Right forelimb (tissue), 1 donor: Measurements from ENCODE around the gene GALT.

Source experiments
- DNase-seq: peaks from one replicate; pipeline ENCODE4 v3.0.0-alpha.2; 2018

The GALT gene

DNA sequence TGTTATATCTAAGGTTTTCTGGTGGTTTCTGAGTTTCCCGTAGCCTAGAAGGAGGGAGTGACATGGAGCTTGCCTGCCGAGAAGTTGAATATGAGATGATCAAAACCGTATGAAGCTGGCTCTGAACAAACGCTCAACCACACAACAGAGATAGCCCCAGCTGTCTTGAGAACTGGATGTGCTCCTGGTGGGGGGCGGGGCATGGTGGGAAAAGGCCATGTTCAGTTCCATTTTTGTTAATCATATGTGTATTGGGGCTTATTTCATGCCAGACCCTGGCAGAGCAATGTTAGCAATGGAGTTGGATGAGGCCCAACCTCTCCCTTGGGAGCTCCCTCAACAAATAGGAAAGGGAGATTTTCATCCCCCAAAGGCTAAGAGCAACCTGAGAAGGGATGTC, 39.8 kb downstream of the GALT start:
- no peak for DNase-seq

- DNase-seq: no peak
Observed at GRCh38 chr9:34686732-34687131, 40.3 kb downstream of the GALT start.

DNA sequence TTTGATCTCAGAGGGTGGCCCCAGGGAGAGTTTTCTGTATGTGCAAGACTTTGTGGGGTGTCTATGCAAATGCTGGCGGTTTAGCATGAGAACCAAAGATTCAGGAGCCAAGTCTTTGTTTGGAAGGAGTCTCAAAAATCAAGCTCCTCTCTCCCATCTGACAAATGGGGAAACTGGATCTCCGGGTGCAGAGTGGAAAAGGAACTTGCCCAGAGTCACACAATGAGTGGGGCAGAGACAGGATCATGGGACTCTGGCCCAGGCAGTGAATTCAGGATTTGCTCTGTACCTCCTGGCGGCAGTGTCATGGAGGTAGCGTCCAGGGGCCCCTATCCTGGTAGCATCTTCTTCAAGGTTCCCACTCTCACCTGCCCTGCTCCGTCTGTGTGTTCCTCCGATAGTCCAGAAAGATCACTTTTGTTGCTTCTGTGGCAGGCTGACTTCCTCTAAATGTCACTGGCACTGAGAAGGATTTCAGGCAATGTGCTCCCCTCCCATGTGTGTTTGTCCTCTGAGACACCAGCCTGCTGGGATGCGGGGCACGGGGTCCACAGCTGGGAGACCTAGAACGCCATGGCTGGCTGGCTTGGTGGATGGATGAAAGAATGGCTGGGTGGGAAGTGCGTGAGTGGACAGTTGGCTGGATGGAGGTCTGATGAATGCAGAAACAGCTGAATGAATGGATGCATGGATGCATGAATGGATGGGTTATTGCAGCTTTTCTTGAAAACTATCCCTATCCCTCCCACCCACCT, 41.0 kb downstream of the GALT start:
- no peak for DNase-seq

DNA sequence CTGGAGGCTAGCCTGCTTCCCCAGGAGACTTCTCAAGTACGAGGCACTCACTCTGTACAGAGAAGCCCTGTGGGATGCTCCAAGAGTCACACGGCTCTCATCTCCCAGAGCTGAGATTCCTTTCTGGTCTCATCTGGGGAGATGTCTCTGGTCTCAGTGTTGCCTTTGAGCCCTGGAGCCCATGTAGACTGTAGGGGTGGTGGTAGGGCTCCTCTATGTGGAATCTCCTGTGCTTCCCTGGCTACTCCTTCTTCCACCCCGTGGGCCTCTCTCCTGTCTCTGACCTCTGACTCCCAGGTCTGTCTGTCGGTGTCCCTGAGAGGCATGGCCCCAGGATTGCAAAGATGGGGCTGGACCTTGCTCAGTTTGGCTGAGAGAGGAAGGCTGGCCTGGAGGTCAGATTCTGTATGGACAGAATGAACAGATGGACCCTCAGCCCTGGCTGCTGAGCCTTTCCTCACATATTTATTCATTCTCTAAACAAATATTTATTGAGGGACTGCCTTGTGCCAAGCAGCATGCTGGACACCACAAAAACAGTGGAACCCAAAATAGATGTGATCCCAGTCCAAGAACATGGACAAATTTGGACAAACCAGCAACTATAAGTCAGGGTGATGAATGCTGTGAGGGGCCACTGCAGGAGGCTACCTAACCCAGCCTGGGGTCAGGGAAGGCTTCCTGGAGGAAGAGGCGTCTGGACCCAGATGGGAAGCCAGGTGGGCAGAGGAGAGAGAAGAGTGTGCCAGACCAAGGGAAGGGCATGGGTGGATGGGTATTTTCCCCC, 42.0 kb downstream of the GALT start:
- no peak for DNase-seq

GRCh38 chr9:34689116-34689470, 42.6 kb downstream of the GALT start:
- DNase-seq: no peak

GRCh38 chr9:34689512-34689911, 43.0 kb downstream of the GALT start:
- DNase-seq: no peak

DNA sequence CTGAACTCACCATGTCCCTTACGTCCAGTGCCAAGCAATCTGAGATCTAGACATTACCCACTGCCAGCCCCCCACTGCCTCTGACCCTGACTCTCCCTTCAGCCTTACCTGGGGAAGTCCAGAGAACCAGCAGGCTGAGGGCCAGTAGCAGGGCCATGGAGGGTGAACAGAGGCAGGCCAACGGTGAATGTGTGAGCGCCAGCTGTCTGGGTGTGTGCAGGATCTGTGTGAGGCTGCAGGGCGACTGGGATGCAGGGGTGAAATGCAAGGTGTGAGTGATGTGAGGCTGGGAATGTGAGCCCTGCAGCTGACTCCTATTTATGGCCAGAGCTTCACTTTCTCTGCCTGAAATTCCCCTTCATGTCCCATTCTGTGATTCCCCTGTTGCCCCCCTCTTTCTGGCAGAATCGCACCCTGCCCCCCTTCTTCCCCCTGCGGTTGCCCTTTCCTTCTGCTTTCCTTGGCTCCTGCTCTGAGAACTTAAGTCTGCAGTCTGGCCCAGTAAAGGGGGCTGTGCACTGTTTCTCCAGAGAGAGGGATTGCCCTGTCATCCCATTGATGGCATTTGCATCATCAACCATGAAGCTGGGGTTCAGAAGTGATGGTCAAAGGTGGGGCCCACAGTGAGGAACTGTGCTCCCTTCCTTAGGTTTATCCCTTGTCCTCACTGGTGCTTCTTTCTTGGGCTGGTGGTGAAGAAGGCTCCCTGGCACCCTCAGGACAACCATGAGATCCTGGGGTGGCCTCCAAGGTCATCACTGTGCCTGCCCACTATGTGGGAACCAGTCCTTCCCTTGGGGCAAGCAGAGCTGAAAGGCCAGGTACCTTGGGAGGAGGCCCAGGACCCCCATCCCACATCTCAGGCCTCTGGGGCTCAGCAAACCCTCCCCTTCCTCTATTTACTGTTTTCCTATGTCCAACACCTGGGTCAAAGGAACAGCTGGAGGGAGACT, 44.8 kb downstream of the GALT start, which contains the start of gene CCL19:
TSS of gene CCL19 (minus strand) at position 294 of the 953 bp plus-strand sequence. CDS start at position 157, 137 bp downstream.
- DNase-seq: no peak

- no peak for DNase-seq
Observed at GRCh38 chr9:34691936-34692315, 45.5 kb downstream of the GALT start.

DNA sequence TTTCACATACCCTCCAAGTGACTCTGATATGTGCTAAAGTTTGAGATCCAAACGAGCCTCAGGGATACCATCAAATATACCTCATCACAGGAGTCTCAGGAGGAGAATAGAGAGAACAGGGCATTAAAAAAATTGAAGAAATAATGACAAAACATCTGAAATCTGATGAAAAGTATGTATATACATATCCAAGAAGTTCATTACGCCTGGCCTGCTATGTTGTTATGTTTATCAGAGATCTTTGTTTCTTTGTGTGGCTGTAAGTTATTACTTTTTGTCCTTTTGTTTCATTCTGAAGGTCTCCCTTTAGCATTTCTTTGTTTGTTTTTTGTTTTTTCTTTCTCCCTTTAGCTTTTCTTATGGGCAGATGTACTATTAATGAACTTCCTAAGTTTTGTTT, 47.1 kb downstream of the GALT start:
- no peak for DNase-seq

DNA sequence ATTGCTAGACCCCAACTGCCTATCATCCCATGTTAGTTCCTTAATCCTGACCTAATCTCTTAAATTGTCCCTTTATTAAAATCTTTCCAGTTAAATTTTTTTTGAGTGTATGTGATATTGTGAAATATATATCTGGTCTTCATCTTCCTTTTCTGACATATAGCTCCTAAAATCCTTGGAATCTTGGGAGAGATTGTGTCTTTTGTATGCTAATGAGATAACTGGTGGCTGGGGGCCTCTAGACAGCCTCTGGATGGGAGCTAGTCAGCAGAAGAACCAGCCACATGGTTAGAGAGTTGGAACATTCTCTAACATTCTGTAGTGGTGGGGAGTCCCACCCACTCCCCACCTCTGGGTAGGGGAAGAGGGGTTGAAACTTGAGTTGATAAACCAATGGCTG, 48.3 kb downstream of the GALT start:
- no peak for DNase-seq
